ENCODE measurements around the gene DCAF6.

GRCh38 chr1:168082008-168082876 lies 145.8 kb downstream of the DCAF6 start:
- TF ChIP-seq POLR2A (IDR thresholded peaks at IDR 0.05; ENCODE audit: low read depth, low read length) = no peak
- TF ChIP-seq POU2F2 (IDR thresholded peaks at IDR 0.05; ENCODE audit: low read depth, low read length) = no peak
- no peak for TF ChIP-seq POLR2AphosphoS5 (IDR thresholded peaks at IDR 0.05; ENCODE audit: low read depth, low read length)
- no peak for TF ChIP-seq SPI1 (IDR thresholded peaks at IDR 0.05; ENCODE audit: low read depth, low read length)
